NCI-H1417 treated with DMSO at 0.1 percent for 48 hours (cell line): Measurements from ENCODE around the gene CCL16.
"Not testable (repeated sequence)": the region's sequence is repeated elsewhere in the genome, so short reads cannot be mapped to it uniquely, and the experiment has no call there.

Source experiments
- DNase-seq: peaks from one replicate; lab custom pipeline; 2025; lab: John Stamatoyannopoulos, UW

Gene CCL16, protein sequence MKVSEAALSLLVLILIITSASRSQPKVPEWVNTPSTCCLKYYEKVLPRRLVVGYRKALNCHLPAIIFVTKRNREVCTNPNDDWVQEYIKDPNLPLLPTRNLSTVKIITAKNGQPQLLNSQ

GRCh38 chr17:35981246-35981645 lies at the start of gene CCL16:
Gene CCL16 (minus strand): TSS chr17:35981497. CDS start chr17:35981420, 77 bp downstream.
- DNase-seq: no peak

- no peak for DNase-seq
Measured at GRCh38 chr17:36030956-36031355, 49.7 kb upstream of the CCL16 start.

- DNase-seq: no peak
Measured at GRCh38 chr17:36027761-36028160, 46.5 kb upstream of the CCL16 start.

GRCh38 chr17:36024106-36024869 lies 43.0 kb upstream of the CCL16 start:
- no peak for DNase-seq

DNA sequence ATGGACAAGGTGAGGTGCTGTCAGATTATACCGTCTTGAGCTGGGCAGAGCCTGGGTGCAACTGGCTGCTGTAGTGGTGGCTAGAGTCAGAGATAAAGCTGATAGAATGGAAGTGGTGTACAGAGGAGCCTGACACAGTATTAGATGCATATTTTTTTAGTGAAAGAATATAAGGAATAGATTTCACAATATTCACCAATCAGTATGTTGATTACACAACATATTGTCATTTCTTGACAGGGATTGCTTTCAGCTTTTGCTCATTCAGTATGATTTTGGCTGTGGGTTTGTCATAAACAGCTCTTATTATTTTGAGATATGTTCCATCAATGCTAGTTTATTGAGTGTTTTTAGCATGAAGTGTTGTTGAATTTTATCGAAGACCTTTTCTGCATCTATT lies 38.1 kb upstream of the CCL16 start:
- no peak for DNase-seq

- no peak for DNase-seq
Measured at GRCh38 chr17:36017799-36018198, 36.5 kb upstream of the CCL16 start, which contains the start of gene CCL23. Gene CCL23 (minus strand): TSS chr17:36017972. CDS start chr17:36017897, 75 bp downstream.

DNA sequence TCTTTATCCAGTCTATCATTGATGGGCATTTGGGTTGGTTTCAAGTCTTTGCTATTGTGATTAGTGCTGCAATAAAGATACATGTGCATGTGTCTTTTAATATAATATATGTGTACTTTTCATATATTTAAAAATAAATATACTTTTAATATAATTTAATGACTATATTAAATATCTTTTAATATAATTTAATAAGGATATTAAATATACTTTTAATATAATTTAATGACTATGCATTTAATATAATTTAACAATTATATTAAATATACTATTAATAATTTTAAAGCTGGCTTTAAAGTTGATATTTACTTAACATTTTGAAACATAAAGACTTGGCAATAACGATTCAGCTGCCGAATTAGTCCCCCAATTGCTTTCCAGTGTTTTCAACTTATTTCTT lies 35.3 kb upstream of the CCL16 start:
- no peak for DNase-seq

- DNase-seq: not testable (repeated sequence)
Measured at GRCh38 chr17:36015895-36016294, 34.6 kb upstream of the CCL16 start.

DNA sequence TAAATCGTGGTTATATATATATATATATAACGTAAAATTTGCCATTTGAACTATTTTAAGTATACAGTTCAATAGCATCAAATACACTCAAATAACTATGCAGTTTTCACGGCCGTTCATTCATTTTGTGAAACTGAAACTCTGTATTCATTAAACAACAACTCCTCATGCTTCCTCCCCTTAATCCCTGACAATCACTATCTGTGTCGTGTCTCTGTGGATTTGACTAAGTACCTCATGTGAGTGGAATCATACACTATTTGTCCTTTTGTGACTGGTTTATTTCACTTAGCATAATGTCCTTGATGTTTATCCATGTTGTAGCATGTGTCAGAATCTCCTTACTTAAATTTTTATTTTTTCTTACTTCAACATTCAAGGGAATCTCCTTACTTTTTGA lies 33.6 kb upstream of the CCL16 start:
- no peak for DNase-seq

GRCh38 chr17:36011201-36011600 lies 29.9 kb upstream of the CCL16 start:
- no peak for DNase-seq

GRCh38 chr17:36008998-36009665 lies 27.8 kb upstream of the CCL16 start:
- DNase-seq: no peak

DNA sequence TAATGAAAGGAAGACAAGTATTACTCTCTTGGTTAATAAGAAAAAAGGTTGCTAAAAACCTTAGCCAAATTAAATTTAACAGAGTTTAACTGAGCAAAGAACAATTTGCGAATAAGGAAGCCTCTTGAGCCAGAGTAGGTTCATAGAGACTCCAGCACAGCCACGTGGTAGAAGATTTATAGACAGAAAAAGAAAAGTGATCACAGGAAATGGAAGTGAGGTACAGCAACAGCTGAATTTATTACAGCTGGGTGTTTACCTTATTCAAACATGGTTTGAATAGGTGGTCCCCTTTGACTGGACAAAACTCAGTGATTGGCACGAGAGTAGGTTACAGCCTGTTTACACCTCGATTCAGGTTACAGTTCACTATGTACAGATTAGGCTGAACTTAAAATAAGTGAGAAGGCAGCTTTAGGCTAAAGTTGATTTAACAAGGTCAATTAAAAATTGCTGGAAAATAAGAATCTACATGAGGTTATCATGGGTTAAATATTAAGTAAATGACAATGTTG lies 23.4 kb upstream of the CCL16 start:
- no peak for DNase-seq

DNA sequence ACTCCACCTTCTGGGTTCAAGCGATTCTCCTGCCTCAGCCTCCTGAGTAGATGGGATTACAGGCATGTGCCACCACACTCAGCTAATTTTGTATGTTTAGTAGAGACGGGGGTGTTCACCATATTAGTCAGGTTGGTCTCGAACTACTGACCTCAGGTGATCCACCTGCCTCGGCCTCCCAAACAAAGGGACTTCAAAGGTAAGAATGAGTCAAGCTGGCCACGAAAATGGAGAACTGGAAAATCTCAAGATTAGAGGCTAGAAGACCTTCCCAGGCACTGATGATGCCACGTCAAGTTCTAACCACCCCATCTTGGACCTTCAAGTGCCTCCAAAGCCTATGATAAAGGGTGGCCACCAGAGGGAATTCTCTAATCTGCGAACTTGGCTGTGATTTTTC lies 21.3 kb upstream of the CCL16 start:
- no peak for DNase-seq

DNA sequence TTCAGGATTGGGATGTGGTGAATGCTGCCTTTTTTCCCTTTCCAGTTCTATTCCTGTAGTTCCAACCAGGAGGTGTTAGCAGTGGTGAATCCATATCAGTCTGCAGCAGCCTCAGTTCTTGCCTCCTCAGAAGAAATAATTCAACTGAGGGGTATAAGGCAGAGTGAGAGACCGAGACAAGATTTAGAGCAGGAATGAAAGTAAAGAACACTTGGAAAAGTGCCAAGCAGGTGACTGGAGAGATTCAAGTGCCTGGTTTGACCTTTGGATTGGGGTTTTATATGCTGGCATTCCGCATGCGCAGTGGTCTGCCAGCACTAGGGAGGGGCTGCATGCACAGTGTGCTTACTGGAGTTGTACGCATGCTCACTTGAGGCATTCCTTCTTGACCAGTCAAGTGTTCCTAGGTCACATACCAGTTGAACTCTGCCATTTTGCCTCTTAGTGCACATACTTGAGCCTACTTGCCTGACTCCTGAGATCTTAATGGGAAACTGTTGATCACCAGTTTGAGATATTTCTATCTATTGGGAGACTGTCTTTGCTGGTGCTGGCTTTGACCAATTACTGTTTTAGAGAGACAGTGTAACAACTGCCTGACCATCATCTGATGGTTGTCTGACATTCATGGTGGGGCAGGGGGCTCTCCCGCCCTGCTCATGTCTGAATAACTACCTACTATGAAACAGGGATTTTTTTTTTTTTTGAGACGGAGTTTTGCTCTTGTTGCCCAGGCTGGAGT lies 20.7 kb upstream of the CCL16 start:
- DNase-seq: no peak

DNA sequence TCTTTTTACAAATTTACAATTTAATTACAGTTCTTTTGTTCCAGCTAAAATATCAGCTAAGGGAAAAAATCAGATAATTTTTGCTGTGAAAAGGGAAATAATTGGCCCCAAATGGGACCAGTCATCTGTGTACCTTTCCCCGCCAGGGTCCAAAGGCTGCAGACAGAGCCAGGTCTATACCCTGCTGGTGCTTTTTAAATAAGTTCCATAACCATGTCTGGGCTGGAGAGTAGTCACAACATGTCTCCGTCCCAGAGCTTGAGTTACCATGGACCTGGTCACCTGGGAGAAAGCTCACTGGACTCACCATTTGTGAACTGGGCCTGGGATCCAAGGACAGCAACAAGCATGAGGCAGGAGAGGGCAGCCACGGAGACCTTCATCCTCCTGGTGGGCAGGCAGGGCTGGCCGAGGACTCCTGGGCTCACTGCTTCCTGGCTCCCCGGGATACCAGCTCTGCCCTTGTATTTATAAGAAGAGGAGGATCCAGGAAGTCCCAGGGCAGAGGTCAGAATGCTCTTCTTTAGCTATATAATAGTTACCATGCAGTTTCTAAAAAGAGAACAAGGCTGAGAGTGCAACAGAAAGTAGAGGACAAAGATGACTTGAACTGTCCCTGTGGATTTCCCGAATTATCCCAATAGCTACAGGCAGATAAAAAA lies 19.9 kb upstream of the CCL16 start, which contains the start of gene CCL15:
Gene CCL15, minus strand, starts transcription at position 444 of the 662 bp plus-strand sequence. Its CDS starts 61 bp downstream, at position 383.
- DNase-seq: no peak

- DNase-seq: no peak
Measured at GRCh38 chr17:36000732-36001109, 19.4 kb upstream of the CCL16 start.

- no peak for DNase-seq
Measured at GRCh38 chr17:35998756-35999155, 17.5 kb upstream of the CCL16 start.

DNA sequence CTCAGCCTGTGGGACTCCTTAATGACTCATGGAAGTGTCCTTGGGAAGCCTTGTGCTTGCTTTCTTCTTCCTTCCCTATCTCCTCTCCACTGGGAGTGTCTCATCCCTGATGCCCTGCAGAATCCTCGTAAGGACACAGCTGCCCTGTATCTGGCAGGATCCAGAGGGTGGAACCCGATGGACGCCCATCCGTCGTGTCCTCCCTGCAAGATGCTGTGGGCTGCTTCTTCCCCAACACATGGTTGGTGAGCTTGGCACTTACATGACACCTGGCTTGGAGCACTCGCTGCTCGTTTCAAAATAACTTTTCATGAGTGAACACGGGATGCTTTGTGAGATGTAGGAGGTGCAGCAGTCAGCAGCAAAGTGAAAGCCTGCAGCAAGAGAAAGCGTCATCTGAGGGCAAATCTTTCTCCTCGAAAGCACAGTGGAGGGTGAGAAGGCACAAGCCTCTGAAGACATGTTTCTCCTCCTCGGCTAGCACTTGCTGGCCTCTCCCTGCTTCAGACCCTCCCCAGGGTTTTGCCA lies 16.8 kb upstream of the CCL16 start:
- no peak for DNase-seq

GRCh38 chr17:35995346-35995745 lies 14.0 kb upstream of the CCL16 start:
- DNase-seq: not testable (repeated sequence)

DNA sequence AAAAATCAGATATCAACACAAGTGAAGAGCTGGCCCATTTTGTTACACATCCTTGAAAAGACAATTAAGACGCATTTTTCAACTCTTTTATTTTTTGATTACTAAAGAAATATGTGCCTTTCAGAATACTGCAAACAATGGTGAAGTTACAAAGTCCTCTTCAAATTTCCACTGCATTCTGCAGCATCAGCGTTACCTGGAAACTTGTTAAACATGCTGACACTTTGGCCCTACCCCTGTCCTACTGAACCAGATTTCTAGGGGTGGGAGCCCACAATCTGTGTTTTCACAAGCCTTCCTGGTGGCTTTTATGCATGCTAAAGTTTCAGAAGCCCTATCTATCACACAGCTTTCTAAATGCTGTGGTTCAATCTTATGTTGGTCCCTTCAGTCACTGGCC lies 9.8 kb upstream of the CCL16 start:
- DNase-seq: no peak

GRCh38 chr17:35988164-35988563 lies 6.9 kb upstream of the CCL16 start:
- DNase-seq: no peak
